Cardiac muscle cell (in vitro differentiated cells and primary cell): ENCODE measurements around the gene EML4. TPM values are rescaled to one million over a fixed set of nuclear protein-coding genes. Genes with fewer than 3 reads are reported as not detected.

Experiments used
- DNase-seq, 2 donors: peaks; one replicate each; pipeline versions ENCODE4 v3.0.0 to v3.0.0-alpha.2; 2010 to 2017; ENCODE audit warnings: low read depth in 1 of 2, low spot score in 1 of 2
- H3K27ac ChIP-seq: fragments of 200-600 bp; sonication (generic); 2 replicates; pipeline ENCODE4 v1.5.1; 2016
- H3K27me3 ChIP-seq: fragments of 200-600 bp; sonication (generic); 2 replicates; pipeline ENCODE4 v1.6.0; 2016; ENCODE audit warnings: control low read depth
- H3K36me3 ChIP-seq: fragments of 200-600 bp; sonication (generic); 2 replicates; pipeline ENCODE4 v1.5.1; 2016; ENCODE audit warnings: control low read depth
- H3K4me1 ChIP-seq: fragments of 200-600 bp; sonication (generic); 2 replicates; pipeline ENCODE4 v1.8.1; 2017; ENCODE audit warnings: low read depth, mild to moderate bottlenecking, mixed run types
- H3K4me3 ChIP-seq: fragments of 200-600 bp; sonication (generic); 2 replicates; pipeline ENCODE4 v1.5.1; 2016; ENCODE audit warnings: mild to moderate bottlenecking
- H3K9me3 ChIP-seq: fragments of 200-600 bp; sonication (generic); 2 replicates; pipeline ENCODE4 v1.5.1; 2017; ENCODE audit warnings: low read depth, mild to moderate bottlenecking, control low read depth
- polyA plus RNA-seq: library from polyadenylated mRNA; unstranded; fragments of >200 nt; fragmentation: Nextera tagmentation; extraction: Ambion mirVana; gene quantifications from 2 replicates; pipeline ENCODE4 v1.2.1, GENCODE V29; 2016
- total RNA-seq: library from RNA; depleted of rRNA; stranded (reverse); fragments of >200 nt; gene quantifications from 2 replicates; pipeline ENCODE4 v1.2.3, GENCODE V29; 2016
- TF ChIP-seq, protein P1 (sequence below): IDR thresholded peaks from 2 replicates; pipeline ENCODE4 v1.5.1; 2012; ENCODE audit warnings: low read depth, mild to moderate bottlenecking, low read length

The EML4 gene
- total and polyA plus RNA-seq, 2 experiments from 2014 or later = 46.6 to 56.2 TPM

DNA sequence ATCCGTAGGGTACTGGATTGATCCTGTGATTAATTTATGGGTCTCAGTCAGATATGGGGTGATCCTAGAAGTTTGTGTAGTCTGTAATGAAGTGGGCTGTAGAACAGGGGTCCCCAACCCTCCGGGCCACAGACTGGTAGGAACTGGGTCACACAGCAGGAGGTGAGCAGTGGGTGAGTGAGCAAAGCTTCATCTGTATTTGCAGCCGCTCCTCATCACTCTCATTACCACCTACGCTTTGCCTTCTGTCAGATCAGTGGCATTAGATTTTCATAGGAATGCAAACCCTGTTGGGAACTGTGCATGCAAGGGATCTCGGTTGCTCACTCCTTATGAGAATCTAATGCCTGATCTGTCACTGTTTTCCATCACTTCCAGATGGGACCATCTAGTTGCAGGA lies 48.8 kb downstream of the EML4 start:
- TF ChIP-seq, protein P1, sequence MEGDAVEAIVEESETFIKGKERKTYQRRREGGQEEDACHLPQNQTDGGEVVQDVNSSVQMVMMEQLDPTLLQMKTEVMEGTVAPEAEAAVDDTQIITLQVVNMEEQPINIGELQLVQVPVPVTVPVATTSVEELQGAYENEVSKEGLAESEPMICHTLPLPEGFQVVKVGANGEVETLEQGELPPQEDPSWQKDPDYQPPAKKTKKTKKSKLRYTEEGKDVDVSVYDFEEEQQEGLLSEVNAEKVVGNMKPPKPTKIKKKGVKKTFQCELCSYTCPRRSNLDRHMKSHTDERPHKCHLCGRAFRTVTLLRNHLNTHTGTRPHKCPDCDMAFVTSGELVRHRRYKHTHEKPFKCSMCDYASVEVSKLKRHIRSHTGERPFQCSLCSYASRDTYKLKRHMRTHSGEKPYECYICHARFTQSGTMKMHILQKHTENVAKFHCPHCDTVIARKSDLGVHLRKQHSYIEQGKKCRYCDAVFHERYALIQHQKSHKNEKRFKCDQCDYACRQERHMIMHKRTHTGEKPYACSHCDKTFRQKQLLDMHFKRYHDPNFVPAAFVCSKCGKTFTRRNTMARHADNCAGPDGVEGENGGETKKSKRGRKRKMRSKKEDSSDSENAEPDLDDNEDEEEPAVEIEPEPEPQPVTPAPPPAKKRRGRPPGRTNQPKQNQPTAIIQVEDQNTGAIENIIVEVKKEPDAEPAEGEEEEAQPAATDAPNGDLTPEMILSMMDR = no peak
- peaks cover 11% of the 10 kb centered on the region for H3K4me1 ChIP-seq
- no peak overlapping the region for H3K27ac ChIP-seq
- no peak overlapping the region for H3K4me3 ChIP-seq
- no peaks in the 10 kb centered on the region for H3K27me3 ChIP-seq
- no peaks in the 10 kb centered on the region for H3K9me3 ChIP-seq
- no peak for DNase-seq
- no peaks in the 10 kb centered on the region for H3K36me3 ChIP-seq

DNA sequence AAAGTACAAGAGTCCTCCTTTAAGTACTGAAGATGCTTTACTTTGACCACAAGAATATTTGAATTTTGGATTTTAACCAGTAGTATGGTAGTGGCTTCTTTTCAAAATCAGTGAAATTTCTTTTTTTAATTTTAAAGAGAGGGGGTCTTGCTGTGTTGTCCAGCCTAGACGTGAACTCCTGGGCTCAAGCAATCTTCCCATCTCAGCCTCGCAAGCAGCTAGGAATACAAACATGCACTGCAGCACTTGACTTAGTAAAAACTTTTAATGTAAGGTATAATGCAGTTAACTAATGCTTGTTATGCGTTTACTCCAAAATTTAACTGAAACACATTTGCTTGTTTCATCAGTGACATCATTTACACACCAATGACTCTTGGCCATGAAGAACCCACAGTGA lies 49.6 kb downstream of the EML4 start:
- Histone ChIP-seq H3K27ac (no peak overlapping the region), H3K4me1 (peaks cover 15% of the 10 kb centered on the region), H3K36me3 (no peaks in the 10 kb centered on the region), H3K4me3 (no peak overlapping the region), H3K27me3 (no peaks in the 10 kb centered on the region), H3K9me3 (no peaks in the 10 kb centered on the region)
- no peak for DNase-seq
- TF ChIP-seq, protein P1 = no peak

DNA sequence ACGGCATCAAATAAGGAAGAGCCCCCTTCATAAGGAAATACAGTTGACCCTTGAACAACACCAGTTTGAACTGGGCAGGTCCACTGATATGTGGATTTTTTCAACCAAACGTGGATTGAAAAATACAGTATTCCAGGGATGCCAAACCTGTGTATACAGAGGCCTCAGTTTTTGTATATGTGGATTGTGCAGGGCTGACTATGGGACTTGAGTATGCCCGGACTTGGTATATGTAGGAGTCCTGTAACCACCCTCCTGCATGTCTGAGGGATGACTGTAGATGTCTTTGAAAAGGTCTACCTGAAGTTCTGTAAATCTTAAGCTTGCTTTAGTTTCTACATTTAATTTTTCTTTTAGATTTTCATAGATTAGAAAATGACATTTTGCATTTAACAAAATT lies 50.0 kb downstream of the EML4 start:
- no peak for DNase-seq
- Histone ChIP-seq H3K9me3 (no peaks in the 10 kb centered on the region), H3K36me3 (no peaks in the 10 kb centered on the region), H3K27ac (no peak overlapping the region), H3K27me3 (no peaks in the 10 kb centered on the region), H3K4me3 (no peak overlapping the region), H3K4me1 (peaks cover 16% of the 10 kb centered on the region)
- TF ChIP-seq, protein P1 = no peak

DNA sequence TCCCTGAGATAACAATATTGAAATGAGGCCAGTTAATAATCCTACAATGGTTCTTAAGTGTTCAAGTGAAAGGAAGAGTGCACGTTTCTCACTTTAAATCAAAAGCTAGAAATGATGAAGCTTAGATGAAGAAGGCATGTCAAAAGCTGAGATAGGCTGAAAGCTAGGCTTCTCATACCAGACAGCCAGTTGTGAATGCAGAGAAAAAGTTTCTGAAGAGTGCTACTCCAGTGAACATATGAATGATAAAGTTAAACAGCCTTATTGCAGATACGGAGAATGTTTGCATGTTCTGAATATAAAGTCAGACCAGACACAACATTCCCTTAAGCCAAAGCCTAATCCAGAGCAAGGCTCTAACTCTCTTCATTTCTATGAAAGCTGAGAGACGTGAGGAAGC lies 51.4 kb downstream of the EML4 start:
- Histone ChIP-seq H3K4me3 (no peak overlapping the region), H3K36me3 (no peaks in the 10 kb centered on the region), H3K27ac (peak overlapping the region; percentile 69), H3K27me3 (no peaks in the 10 kb centered on the region), H3K4me1 (peaks cover 10% of the 10 kb centered on the region), H3K9me3 (no peaks in the 10 kb centered on the region)
- TF ChIP-seq, protein P1 = no peak
- DNase-seq = no peak

DNA sequence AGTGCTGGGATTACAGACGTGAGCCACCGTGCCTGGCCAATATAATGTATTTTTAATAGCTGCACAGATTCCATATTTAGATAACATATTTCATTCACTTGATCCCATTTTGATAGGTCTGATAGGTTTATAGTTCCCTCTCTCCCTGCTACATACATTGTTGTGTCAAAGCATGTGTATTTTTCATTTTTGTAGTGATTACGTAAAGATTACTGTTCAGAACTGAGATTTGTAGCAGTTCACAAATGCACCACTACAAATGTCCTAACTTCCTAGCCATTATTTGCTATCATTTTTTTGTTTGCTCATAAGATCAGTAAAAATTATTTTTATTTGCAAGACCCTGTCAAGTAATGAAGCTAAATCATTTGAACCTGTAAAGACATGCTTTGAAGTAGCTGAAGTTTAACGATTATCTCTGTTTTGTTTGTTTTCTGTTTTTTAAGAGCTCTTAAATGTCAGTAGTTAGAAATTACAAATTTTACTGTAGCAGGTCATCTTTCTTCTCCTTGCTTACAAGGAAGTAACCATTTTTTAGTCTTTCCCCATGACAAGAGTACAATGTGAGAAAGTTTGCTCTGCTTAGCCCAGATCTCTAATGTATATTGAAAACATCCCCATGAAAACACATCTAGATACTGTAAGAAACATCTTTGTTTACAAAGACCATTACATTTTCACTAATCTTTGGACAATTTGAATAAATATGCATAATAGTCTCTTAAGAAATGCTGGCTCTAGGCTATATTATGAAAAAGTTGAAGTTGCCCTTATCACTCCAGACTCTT lies 54.1 kb downstream of the EML4 start:
- Histone ChIP-seq H3K27ac (no peak overlapping the region), H3K27me3 (no peaks in the 10 kb centered on the region), H3K4me3 (no peak overlapping the region), H3K4me1 (peaks cover 23% of the 10 kb centered on the region), H3K9me3 (no peaks in the 10 kb centered on the region), H3K36me3 (no peaks in the 10 kb centered on the region)
- no peak for DNase-seq
- TF ChIP-seq, protein P1 = no peak
